ENCODE results near the gene GPM6B.

The GPM6B gene

DNA sequence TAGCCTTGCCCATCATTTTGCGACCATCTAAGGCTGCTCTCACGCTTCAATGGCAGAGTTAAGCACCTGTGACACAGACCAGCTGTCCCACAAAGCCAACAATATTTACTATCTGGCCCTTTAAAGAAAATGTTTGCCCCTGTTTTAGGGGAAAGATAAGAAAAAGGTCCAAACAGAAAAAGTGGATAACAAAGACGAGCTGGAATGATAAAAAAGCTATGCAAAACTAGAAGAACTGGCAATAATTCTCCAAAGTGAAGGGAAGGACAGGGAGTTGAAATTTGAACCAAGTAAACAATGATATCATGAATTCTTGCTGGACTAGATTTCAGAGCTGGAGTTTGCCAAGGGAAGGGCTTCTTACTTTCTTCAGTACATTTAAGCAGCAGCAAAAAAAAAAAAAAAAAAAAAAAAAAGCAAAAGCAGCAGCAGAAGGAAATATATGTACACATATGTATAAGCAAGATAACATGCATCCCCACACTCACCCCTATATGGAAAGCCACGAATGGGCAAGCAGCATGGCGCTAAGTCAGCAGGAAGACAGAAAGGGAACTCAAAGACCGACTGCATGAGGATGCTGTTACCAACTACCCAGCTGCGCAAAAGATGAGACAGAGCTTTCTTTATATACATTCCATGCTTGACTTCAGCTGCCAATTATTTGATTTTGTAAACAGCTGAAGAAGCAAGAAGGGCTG is 94.9 kb downstream of the GPM6B start:
- DNase-seq, result no peak

DNA sequence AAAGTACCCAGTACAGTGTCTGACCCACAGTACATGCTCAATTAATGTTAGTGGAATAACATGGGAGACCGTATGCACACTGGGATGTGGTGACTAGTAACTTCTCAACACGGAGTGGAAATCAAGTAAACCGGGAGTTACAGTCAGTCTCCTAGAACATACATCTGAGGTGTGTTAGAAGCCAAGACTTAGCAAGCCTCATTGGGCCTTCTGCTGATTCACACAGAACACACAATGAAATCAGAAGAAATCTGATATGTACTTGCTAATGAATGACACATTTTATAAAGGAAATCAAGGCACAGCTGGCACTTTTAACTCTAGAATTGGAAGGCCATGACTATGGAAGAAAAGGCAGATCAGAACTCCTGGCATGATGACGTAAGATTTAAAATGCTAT is 95.5 kb downstream of the GPM6B start:
- no peak for DNase-seq
